Urinary bladder (tissue), 4 donors: ENCODE data around the gene OGDH. TPM values are rescaled to one million over a fixed set of nuclear protein-coding genes. Genes with fewer than 3 reads are reported as not detected.
"Not testable (repeated sequence)": the region's sequence is repeated elsewhere in the genome, so short reads cannot be mapped to it uniquely, and the experiment has no call there.

Experiments used
- DNase-seq: peaks from one replicate; pipeline ENCODE4 v3.0.0-alpha.2; 2015; ENCODE audit errors: extremely low spot score
- H3K27ac ChIP-seq: one replicate; pipeline ENCODE4 v1.5.1; 2013; ENCODE audit warnings: low read depth, mild to moderate bottlenecking, moderate library complexity
- H3K36me3 ChIP-seq: one replicate; pipeline ENCODE4 v1.6.1; 2013; ENCODE audit warnings: mild to moderate bottlenecking, moderate library complexity; ENCODE audit not compliant: insufficient read depth
- H3K4me1 ChIP-seq: one replicate; pipeline ENCODE4 v1.6.1; 2013; ENCODE audit warnings: mild to moderate bottlenecking, moderate library complexity; ENCODE audit not compliant: insufficient read depth
- H3K4me3 ChIP-seq: one replicate; pipeline ENCODE4 v1.5.1; 2013; ENCODE audit warnings: low read depth, low read length
- WGBS: extraction: QIAGEN DNeasy Blood & Tissue Kit; methylation state at CpG from one replicate; pipeline ENCODE4 v1.1.7; 2013; 5-methylcytosine and 5-hydroxymethylcytosine counted together
- polyA plus RNA-seq: library from polyadenylated mRNA; stranded (reverse); fragments of 200-250 nt; gene quantifications from one replicate; pipeline ENCODE4 v1.2.3, GENCODE V29; 2013
- total RNA-seq: library from RNA; depleted of rRNA; stranded (reverse); fragments of >200 nt; gene quantifications from one replicate; pipeline ENCODE4 v1.2.3, GENCODE V29; 2014
- donor health status: healthy with polysubstance abuse.
- donor health status: healthy.

OGDH gene
- total RNA-seq (43.1 TPM), polyA plus RNA-seq (83.5 TPM)

GRCh38 chr7:44606341-44607140, at the start of gene OGDH:
OGDH (plus strand) TSS chr7:44606627; CDS start chr7:44624344, 17,717 bp downstream.
- peak; percentile 96 for DNase-seq
- H3K27ac ChIP-seq = peak within 1 kb of the TSS; percentile 95
- no peaks in the 10 kb centered on the region for H3K4me1 ChIP-seq
- H3K4me3 ChIP-seq = peak within 1 kb of the TSS; percentile 53
- under 1% methylated on average over 93 of the region's 93 CpGs for WGBS
- H3K36me3 ChIP-seq = no peaks in the 10 kb centered on the region

GRCh38 chr7:44557485-44557884, 48.9 kb upstream of the OGDH start:
- DNase-seq = no peak
- no peak overlapping the region for H3K4me3 ChIP-seq
- WGBS = 81% methylated on average over 2 of the region's 2 CpGs
- no peaks in the 10 kb centered on the region for H3K4me1 ChIP-seq
- H3K27ac ChIP-seq = no peak overlapping the region
- no peaks in the 10 kb centered on the region for H3K36me3 ChIP-seq

DNA sequence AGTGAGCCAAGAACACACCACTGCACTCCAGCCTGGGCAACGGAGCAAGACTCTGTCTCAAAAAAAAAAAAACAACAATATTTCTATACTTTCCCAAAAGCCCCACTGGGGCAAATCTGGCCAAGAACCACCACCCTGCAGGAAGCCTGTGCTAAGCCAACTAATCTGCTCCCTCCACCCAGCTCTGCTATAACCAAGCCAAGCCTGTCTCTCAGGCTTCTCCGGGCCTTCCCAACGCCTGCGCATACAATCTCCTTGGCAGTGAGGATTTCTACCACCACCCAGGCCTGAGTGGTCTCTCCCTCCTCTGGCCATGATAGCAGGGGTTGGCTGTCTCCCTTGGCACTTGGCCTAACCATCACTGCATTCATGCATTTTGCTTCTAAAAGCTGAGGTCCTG, 46.9 kb upstream of the OGDH start:
- Histone ChIP-seq H3K27ac (no peak overlapping the region), H3K4me1 (no peaks in the 10 kb centered on the region), H3K36me3 (no peaks in the 10 kb centered on the region), H3K4me3 (no peak overlapping the region)
- no peak for DNase-seq
- 69% methylated on average over 4 of the region's 4 CpGs for WGBS

GRCh38 chr7:44561481-44561880, 44.9 kb upstream of the OGDH start:
- no peaks in the 10 kb centered on the region for H3K4me1 ChIP-seq
- H3K36me3 ChIP-seq = no peaks in the 10 kb centered on the region
- no peak for DNase-seq
- WGBS = 88% methylated on average over 6 of the region's 6 CpGs
- no peak overlapping the region for H3K4me3 ChIP-seq
- no peak overlapping the region for H3K27ac ChIP-seq

DNA sequence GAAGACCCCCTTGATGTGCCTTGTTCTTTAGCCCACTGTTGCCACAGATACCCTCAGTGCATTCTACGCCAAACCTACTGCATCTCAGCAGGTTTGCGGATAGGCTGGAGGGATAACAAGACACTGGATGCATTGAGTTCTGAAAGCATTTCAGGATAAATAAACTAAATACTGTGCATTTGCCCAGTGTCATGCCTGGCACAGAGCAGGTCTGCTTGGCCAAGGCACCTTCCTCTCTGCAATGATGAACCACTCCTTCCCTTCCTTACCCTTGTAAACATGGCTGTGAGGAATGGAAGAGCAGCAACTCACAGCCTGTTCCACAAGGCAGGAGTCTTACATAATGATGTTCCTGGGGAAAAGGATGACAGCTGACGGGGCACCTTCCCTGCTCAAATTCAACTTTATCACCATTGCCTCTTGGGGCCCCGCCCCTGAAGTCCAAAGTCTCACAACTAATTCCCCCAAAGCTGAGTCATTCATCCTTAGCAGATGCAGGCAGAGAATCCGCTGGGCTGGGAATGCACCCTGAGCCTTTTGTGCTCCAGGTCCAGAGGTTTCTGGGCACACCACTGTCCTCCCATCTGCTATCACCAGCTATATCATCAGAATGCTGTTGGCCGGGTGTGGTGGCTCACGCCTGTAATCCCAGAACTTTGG, 44.3 kb upstream of the OGDH start:
- Histone ChIP-seq H3K36me3 (no peaks in the 10 kb centered on the region), H3K4me1 (no peaks in the 10 kb centered on the region), H3K4me3 (no peak overlapping the region), H3K27ac (no peak overlapping the region)
- DNase-seq = no peak
- 71% methylated on average over 7 of the region's 7 CpGs for WGBS

- H3K4me1 ChIP-seq, DNase-seq, H3K36me3 ChIP-seq, H3K27ac ChIP-seq, H3K4me3 ChIP-seq: not testable (repeated sequence)
- 84% methylated on average over 8 of the region's 8 CpGs for WGBS
Measured at GRCh38 chr7:44562622-44562962, 43.8 kb upstream of the OGDH start.

DNA sequence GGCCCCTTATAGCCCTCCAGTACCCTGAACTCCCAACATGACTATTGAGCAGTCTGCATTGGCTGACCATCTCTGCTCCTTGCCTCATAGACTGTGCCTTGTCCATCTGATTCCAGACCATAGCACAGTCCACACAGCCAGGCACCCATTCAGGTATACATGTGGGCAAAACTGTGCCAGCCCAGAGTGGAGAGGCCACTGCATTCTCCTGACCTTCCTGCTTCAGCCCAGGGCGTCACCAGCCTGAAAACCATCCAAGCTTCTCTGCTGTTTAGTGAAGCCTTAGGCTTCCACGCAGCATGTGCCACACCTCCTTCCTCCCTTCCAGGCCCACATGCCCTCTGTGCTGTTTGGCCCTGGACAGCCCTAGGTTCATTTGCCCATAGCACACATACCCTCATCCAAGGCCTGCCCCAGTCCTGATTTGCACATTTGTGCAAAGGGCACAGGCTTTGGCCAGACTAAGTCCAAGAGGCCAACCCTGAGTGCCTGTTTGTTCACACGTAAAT, 43.2 kb upstream of the OGDH start:
- Histone ChIP-seq H3K36me3 (no peaks in the 10 kb centered on the region), H3K27ac (no peak overlapping the region), H3K4me1 (no peaks in the 10 kb centered on the region), H3K4me3 (no peak overlapping the region)
- 73% methylated on average over 3 of the region's 3 CpGs for WGBS
- DNase-seq = no peak

DNA sequence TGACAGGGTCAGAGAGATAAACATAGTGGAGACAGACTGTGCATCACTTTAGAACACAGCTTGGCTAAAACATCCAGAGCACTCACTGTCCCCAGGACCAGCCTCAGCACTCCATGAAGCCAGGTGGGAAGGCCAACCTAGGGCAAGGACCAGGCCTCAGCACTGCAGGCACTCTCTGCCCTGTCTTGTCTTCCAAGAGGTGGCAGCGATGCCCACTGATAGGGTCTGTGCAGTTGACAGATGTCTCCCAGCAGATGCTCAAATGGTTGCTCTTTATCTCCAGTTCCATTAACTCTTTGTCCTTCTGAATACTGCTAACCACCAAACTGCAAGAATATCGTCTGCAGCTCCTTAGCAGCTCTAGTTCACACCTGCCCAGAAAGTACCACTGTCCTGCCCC, 41.8 kb upstream of the OGDH start:
- 83% methylated on average over 2 of the region's 2 CpGs for WGBS
- Histone ChIP-seq H3K27ac (no peak overlapping the region), H3K4me3 (no peak overlapping the region), H3K36me3 (no peaks in the 10 kb centered on the region), H3K4me1 (no peaks in the 10 kb centered on the region)
- no peak for DNase-seq

- DNase-seq = no peak
- no peaks in the 10 kb centered on the region for H3K4me1 ChIP-seq
- no peak overlapping the region for H3K4me3 ChIP-seq
- no peaks in the 10 kb centered on the region for H3K36me3 ChIP-seq
- WGBS = 62% methylated on average over 13 of the region's 13 CpGs
- H3K27ac ChIP-seq = no peak overlapping the region
Measured at GRCh38 chr7:44565097-44565794, 41.2 kb upstream of the OGDH start.

DNA sequence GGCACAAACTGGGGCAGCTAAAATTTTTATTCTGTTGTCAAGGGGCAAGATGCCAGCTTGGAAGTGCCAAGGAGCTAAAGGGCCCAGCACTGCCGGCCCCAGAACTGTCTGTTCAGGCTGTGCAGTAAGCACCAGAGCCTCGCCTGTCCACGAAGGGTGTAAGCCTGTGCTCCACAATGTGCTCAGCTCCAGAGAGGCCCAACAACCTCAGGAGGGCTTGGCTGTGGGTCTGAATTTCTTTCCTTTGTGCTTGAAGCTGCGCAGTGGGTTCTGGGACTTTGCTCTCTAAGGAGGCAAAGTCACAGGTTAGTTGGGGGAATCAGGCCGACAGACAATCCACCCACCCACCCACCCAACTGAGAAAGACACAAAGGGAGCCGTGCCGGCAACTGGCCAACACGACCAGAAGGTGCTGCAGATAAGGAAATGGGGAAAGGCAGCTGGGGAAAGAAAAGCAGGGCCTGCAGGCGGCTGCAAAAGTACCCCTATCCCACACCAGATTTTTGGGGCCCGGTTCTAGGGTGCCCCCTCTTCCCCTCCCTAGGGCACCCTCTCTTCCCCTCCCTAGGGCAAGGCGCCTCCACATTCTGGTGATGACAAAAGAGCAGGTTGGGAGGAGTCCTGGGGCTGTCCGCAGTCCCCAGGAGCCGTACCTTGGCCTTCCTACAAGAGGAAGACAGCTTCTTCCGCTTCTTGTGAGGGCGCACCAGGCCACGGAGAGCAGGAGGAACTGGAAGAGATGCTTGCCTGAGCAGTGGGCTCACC, 40.5 kb upstream of the OGDH start:
- DNase-seq = no peak
- Histone ChIP-seq H3K36me3 (no peaks in the 10 kb centered on the region), H3K4me3 (no peak overlapping the region), H3K4me1 (no peaks in the 10 kb centered on the region), H3K27ac (no peak overlapping the region)
- WGBS = 75% methylated on average over 16 of the region's 16 CpGs

GRCh38 chr7:44566680-44567079, 39.7 kb upstream of the OGDH start:
- no peak overlapping the region for H3K4me3 ChIP-seq
- no peak for DNase-seq
- H3K27ac ChIP-seq = no peak overlapping the region
- no peaks in the 10 kb centered on the region for H3K36me3 ChIP-seq
- no peaks in the 10 kb centered on the region for H3K4me1 ChIP-seq
- 93% methylated on average over 5 of the region's 5 CpGs for WGBS

DNA sequence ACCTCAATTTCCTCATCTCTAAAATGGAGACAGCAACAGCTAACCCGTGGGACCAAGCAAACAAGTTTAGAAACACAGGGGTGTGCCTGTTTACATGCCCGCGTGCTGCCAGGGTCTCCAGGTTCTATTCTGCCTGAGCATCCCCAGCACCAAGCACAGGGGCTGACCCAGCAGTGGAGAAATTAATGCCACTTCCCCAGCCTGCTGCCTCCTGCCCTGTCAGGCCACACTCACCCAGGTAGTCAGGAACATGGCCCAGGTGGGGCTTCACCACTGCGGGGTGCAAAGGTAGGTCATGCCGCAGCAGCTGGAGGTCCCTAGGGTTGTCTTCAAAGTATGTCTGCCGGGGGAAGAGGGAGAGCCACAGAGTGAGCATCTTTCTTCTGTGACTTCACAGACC, 38.5 kb upstream of the OGDH start:
- Histone ChIP-seq H3K27ac (no peak overlapping the region), H3K36me3 (no peaks in the 10 kb centered on the region), H3K4me3 (no peak overlapping the region), H3K4me1 (no peaks in the 10 kb centered on the region)
- WGBS = 92% methylated on average over 6 of the region's 6 CpGs
- DNase-seq = no peak

DNA sequence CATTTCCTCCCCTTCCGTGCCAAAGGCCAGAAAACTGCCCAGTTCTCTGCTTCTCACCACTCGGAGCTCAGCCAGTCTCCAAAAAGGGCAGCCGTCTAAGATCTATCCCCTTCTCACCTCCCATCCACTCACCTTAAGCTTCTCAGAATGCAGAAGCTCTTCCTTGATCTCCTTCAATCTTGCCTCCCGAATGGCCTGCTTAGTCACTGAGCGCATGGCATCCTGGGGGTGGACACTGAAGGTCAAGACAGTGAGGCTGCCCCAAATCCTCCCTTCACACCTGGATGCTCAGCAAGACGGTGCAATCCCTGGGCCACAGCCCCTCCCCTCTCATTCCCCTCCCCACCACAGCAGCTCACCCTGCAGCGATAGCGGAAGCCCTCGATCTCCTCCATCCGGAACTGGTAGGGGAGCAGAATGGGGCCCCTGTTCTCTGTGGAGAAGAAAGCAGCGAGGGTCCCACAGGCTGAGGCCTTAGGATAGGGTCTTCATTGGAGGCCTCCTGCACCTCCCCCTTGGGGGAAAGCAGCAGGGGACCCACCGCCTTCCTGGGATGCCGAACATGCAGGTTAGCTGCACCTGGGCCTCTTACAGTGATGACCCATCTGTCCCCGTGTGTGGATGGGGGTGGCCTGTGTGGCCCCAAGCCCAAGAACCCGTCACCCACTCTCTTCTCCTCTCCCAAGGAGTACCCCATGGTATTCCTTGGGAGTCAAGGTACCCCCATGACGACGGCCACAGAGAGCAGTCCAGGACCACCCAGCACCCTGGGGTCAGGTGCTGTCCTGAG, 37.5 kb upstream of the OGDH start:
- H3K27ac ChIP-seq = no peak overlapping the region
- no peaks in the 10 kb centered on the region for H3K4me1 ChIP-seq
- 89% methylated on average over 17 of the region's 17 CpGs for WGBS
- H3K36me3 ChIP-seq = no peaks in the 10 kb centered on the region
- no peak overlapping the region for H3K4me3 ChIP-seq
- no peak for DNase-seq
